Daoy (cell line): ENCODE data around the gene PTCH2. TPM values are rescaled to one million over a fixed set of nuclear protein-coding genes. Genes with fewer than 3 reads are reported as not detected.
"Not testable (repeated sequence)": the region's sequence is repeated elsewhere in the genome, so short reads cannot be mapped to it uniquely, and the experiment has no call there.

Experiments
- DNase-seq: peaks from one replicate; pipeline ENCODE4 v3.0.0-alpha.2; 2015; ENCODE audit warnings: low read depth
- total RNA-seq: library from RNA; depleted of rRNA; stranded (reverse); fragments of >200 nt; shearing (Covaris generic); gene quantifications from 2 replicates; pipeline ENCODE4 v1.2.3, GENCODE V29; 2014

PTCH2 gene
- total RNA-seq, 1 experiment from 2014 or later = 0.11 TPM

- DNase-seq = no peak
These were observed 3.9 kb upstream of the PTCH2 start for GRCh38 chr1:44846985-44847384.

GRCh38 chr1:44842486-44842861 is 579 bp downstream of the PTCH2 start:
- DNase-seq = no peak

- no peak for DNase-seq
These were observed 3.5 kb downstream of the PTCH2 start for GRCh38 chr1:44839576-44839975.

GRCh38 chr1:44838294-44838693 is 4.8 kb downstream of the PTCH2 start:
- not testable (repeated sequence) for DNase-seq

- peak; percentile 86 for DNase-seq
These were observed 7.0 kb downstream of the PTCH2 start for GRCh38 chr1:44835738-44836675.

- DNase-seq = no peak
These were observed 8.7 kb downstream of the PTCH2 start for GRCh38 chr1:44834328-44834727.

- DNase-seq = no peak
These were observed 10.9 kb downstream of the PTCH2 start for GRCh38 chr1:44832056-44832705.

- DNase-seq = no peak
These were observed 11.5 kb downstream of the PTCH2 start for GRCh38 chr1:44831516-44831915.

- DNase-seq = no peak
These were observed 12.2 kb downstream of the PTCH2 start for GRCh38 chr1:44830900-44831304.

GRCh38 chr1:44829506-44830384 is 13.3 kb downstream of the PTCH2 start:
- DNase-seq = no peak

- DNase-seq = no peak
These were observed 14.1 kb downstream of the PTCH2 start for GRCh38 chr1:44828841-44829440.

GRCh38 chr1:44828003-44828651 is 14.9 kb downstream of the PTCH2 start:
- no peak for DNase-seq

GRCh38 chr1:44827197-44828002 is 15.7 kb downstream of the PTCH2 start:
- DNase-seq = no peak

GRCh38 chr1:44826375-44827196 is 16.5 kb downstream of the PTCH2 start:
- DNase-seq = no peak

GRCh38 chr1:44824392-44824791 is 18.7 kb downstream of the PTCH2 start:
- DNase-seq = not testable (repeated sequence)

GRCh38 chr1:44822981-44823451 is 20.0 kb downstream of the PTCH2 start:
- no peak for DNase-seq

GRCh38 chr1:44822131-44822701 is 20.8 kb downstream of the PTCH2 start:
- no peak for DNase-seq

GRCh38 chr1:44821240-44821715 is 21.8 kb downstream of the PTCH2 start:
- no peak for DNase-seq
